GM23248 (cell line): ENCODE data around the gene ARRB1. TPM values are rescaled to one million over a fixed set of nuclear protein-coding genes. Genes with fewer than 3 reads are reported as not detected.

Experiments used
- DNase-seq: peaks from one replicate; pipeline ENCODE4 v3.0.0-alpha.2; 2015
- H2AFZ ChIP-seq: fragments of 200-600 bp; sonication (generic); 2 replicates; pipeline ENCODE4 v1.6.1; 2016; ENCODE audit warnings: antibody characterized with exemption
- H3F3A ChIP-seq: fragments of 200-600 bp; sonication (generic); 2 replicates; pipeline ENCODE4 v1.6.1; 2016; ENCODE audit warnings: mild to moderate bottlenecking, antibody characterized with exemption, mixed run types; ENCODE audit not compliant: insufficient read depth
- H3K27ac ChIP-seq: fragments of 200-600 bp; sonication (generic); 2 replicates; pipeline ENCODE4 v1.5.1; 2016; ENCODE audit warnings: mild to moderate bottlenecking
- H3K27me3 ChIP-seq: fragments of 200-600 bp; sonication (generic); replicated peaks from 2 replicates; pipeline ENCODE4 v1.6.1; 2016; ENCODE audit warnings: mild to moderate bottlenecking; ENCODE audit not compliant: insufficient read depth
- H3K36me3 ChIP-seq: fragments of 200-600 bp; sonication (generic); 2 replicates; pipeline ENCODE4 v1.6.1; 2016; ENCODE audit warnings: low read depth, mild to moderate bottlenecking
- H3K4me1 ChIP-seq: fragments of 200-600 bp; sonication (generic); 2 replicates; pipeline ENCODE4 v1.6.1; 2016; ENCODE audit warnings: mild to moderate bottlenecking; ENCODE audit not compliant: insufficient read depth
- H3K4me2 ChIP-seq: fragments of 200-600 bp; sonication (generic); one replicate; pipeline ENCODE4 v1.6.1; 2016; ENCODE audit warnings: mild to moderate bottlenecking; ENCODE audit not compliant: unreplicated experiment
- H3K4me3 ChIP-seq: fragments of 200-600 bp; sonication (generic); 2 replicates; pipeline ENCODE4 v1.5.1; 2016; ENCODE audit warnings: mild to moderate bottlenecking
- H3K79me2 ChIP-seq: fragments of 200-600 bp; sonication (generic); 2 replicates; pipeline ENCODE4 v1.6.1; 2016; ENCODE audit warnings: mild to moderate bottlenecking; ENCODE audit not compliant: insufficient read depth
- H3K9ac ChIP-seq: fragments of 200-600 bp; sonication (generic); 2 replicates; pipeline ENCODE4 v1.6.1; 2016; ENCODE audit warnings: mild to moderate bottlenecking
- H3K9me2 ChIP-seq: fragments of 200-600 bp; sonication (generic); 2 replicates; pipeline ENCODE4 v1.6.1; 2016; ENCODE audit warnings: mixed run types, mild to moderate bottlenecking, moderate library complexity; ENCODE audit not compliant: insufficient read depth
- H3K9me3 ChIP-seq: fragments of 200-600 bp; sonication (generic); one replicate; pipeline ENCODE4 v1.6.1; 2017; ENCODE audit warnings: low read depth
- H4K20me1 ChIP-seq: fragments of 200-600 bp; sonication (generic); 2 replicates; pipeline ENCODE4 v1.6.0; 2016; ENCODE audit not compliant: insufficient read depth
- EZH2 ChIP-seq: fragments of 200-600 bp; sonication (generic); IDR thresholded peaks from 2 replicates; pipeline ENCODE4 v1.6.1; 2018; ENCODE audit warnings: antibody characterized with exemption, mild to moderate bottlenecking; ENCODE audit not compliant: insufficient read depth, poor library complexity, severe bottlenecking
- EZH2phosphoT487 ChIP-seq: fragments of 200-600 bp; sonication (generic); IDR thresholded peaks from 2 replicates; pipeline ENCODE4 v1.6.1; 2018; ENCODE audit warnings: antibody characterized with exemption, moderate library complexity, mild to moderate bottlenecking, low read depth; ENCODE audit not compliant: insufficient read depth
- WGBS, 2 experiments: methylation state at CpG; one replicate each; pipeline ENCODE4 v1.1.6; 2015 to 2017; ENCODE audit warnings: low lambda C conversion rate in 2 of 2, low coverage in 1 of 2; ENCODE audit errors: missing lambda C conversion rate in 2 of 2; 5-methylcytosine and 5-hydroxymethylcytosine counted together
- in situ Hi-C: fragments of 300-500 bp; cut with MboI; formaldehyde crosslinking; loops from 2 replicates; pipeline ENCODE4 v1.15.0; 2020
- polyA plus RNA-seq: library from polyadenylated mRNA; unstranded; fragments of >200 nt; fragmentation: Nextera tagmentation; extraction: Ambion mirVana; gene quantifications from 2 replicates; pipeline ENCODE4 v1.2.1, GENCODE V29; 2016
- total RNA-seq: library from RNA; depleted of rRNA; stranded (reverse); fragments of >200 nt; shearing (Covaris generic); gene quantifications from 2 replicates; pipeline ENCODE4 v1.2.3, GENCODE V29; 2014

Gene ARRB1
- total and polyA plus RNA-seq, 2 experiments from 2014 or later = 2.0 to 3.1 TPM

DNA sequence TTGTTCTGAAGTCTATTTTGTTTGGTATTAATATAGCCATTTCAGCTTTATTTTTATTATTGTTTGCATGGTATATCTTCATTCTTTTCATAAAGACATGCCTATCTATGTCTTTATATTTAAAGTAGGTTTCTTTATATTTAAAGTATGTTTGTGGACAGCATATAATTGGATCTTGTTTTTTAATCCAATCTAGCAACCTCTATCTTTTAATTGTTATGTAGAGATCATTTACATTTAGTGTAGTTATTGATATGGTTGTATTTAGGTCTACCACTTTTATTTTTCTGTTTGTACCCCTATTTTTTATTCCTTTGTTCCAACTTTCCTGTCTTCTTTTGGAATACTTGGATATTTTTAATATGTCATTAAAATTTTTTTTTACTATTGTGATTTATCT lies 97.1 kb downstream of the ARRB1 start:
- Histone ChIP-seq H3K4me1 (no peaks in the 10 kb centered on the region), H3K4me3 (no peak overlapping the region), H3K79me2 (no peaks in the 10 kb centered on the region), H3K9ac (no peak overlapping the region), H4K20me1 (no peaks in the 10 kb centered on the region), H3K9me2 (no peaks in the 10 kb centered on the region), H3K36me3 (no peaks in the 10 kb centered on the region), H3K4me2 (no peak overlapping the region), H3K27ac (no peak overlapping the region), H3K27me3 (peaks cover 31% of the 10 kb centered on the region; the same call in 1 of the 2 replicates), H2AFZ (no peak overlapping the region), H3F3A (no peaks in the 10 kb centered on the region), H3K9me3 (no peaks in the 10 kb centered on the region)
- in situ Hi-C loops = no loop called here
- DNase-seq = no peak
- TF ChIP-seq EZH2 = no peak
- TF ChIP-seq EZH2phosphoT487 = no peak

GRCh38 chr11:75249704-75250103 lies 101.8 kb downstream of the ARRB1 start:
- H3K27me3 ChIP-seq = peaks cover 15% of the 10 kb centered on the region
- TF ChIP-seq EZH2 = no peak
- no peak for TF ChIP-seq EZH2phosphoT487
- no peaks in the 10 kb centered on the region for H3K9me3 ChIP-seq
- H3K4me1 ChIP-seq = no peaks in the 10 kb centered on the region
- H3K79me2 ChIP-seq = no peaks in the 10 kb centered on the region
- H3K36me3 ChIP-seq = no peaks in the 10 kb centered on the region
- H3K4me2 ChIP-seq = no peak overlapping the region
- H3K9ac ChIP-seq = no peak overlapping the region
- H2AFZ ChIP-seq = no peak overlapping the region
- no peak overlapping the region for H3K27ac ChIP-seq
- H3K9me2 ChIP-seq = no peaks in the 10 kb centered on the region
- 11 to 16% methylated on average over 3 of the region's 3 CpGs for WGBS, 2 experiments
- H3F3A ChIP-seq = no peaks in the 10 kb centered on the region
- no peaks in the 10 kb centered on the region for H4K20me1 ChIP-seq
- no peak for DNase-seq
- in situ Hi-C loops = loop anchor here (10.0 kb wide), 1 partner anchor 115 kb away; no protein-coding TSS in a partner anchor
- H3K4me3 ChIP-seq = no peak overlapping the region

GRCh38 chr11:75248924-75249256 lies 102.6 kb downstream of the ARRB1 start:
- H3K27me3 ChIP-seq = peaks cover 19% of the 10 kb centered on the region
- no peak overlapping the region for H3K27ac ChIP-seq
- no peaks in the 10 kb centered on the region for H3F3A ChIP-seq
- TF ChIP-seq EZH2 (no peak), EZH2phosphoT487 (no peak)
- no peak for DNase-seq
- H3K9ac ChIP-seq = no peak overlapping the region
- in situ Hi-C loops = loop anchor here (10.0 kb wide), 1 partner anchor 114 kb away; no protein-coding TSS in a partner anchor
- no peaks in the 10 kb centered on the region for H3K9me3 ChIP-seq
- 28 to 32% methylated on average over 11 of the region's 11 CpGs for WGBS, 2 experiments
- H3K9me2 ChIP-seq = no peaks in the 10 kb centered on the region
- H4K20me1 ChIP-seq = no peaks in the 10 kb centered on the region
- no peak overlapping the region for H2AFZ ChIP-seq
- H3K36me3 ChIP-seq = no peaks in the 10 kb centered on the region
- no peaks in the 10 kb centered on the region for H3K4me1 ChIP-seq
- no peak overlapping the region for H3K4me2 ChIP-seq
- H3K79me2 ChIP-seq = no peaks in the 10 kb centered on the region
- H3K4me3 ChIP-seq = no peak overlapping the region

DNA sequence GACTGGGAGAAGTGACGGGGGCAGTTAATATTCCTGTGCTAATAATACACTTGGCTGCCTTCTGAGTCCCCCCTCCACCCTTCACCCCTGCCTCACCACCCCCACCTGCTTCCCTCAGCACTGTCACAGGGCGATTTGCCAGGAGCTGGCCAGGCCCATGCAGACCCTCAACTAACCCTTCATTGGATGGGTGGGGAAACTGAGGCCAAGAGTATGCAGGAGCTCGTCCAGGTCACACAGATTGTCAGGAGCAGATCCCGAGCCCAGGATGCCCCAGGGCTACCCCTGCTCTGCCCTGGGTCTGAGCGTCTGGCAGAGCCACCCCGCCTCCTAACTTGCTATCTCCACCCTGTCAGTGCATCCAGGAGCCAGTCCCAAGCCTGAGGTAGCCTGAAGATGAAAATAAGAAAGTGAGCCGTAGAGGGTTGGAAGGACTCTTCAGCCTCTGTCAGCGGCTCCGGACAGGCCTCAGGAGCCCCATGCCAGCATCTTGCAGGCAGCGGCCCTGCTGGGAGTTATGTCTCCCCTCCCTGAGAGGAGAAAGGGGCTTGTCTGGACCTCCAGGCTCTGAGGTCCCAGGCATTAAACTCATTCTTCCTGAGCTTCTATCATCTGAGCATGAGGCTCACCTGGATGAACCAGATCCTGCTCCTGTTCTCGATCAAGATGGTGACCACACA lies 104.7 kb downstream of the ARRB1 start:
- in situ Hi-C loops = loop anchor here (10.0 kb wide), 1 partner anchor 112 kb away; no protein-coding TSS in a partner anchor
- Histone ChIP-seq H3K4me1 (no peaks in the 10 kb centered on the region), H3K27me3 (peaks cover 37% of the 10 kb centered on the region), H2AFZ (no peak overlapping the region), H3K79me2 (no peaks in the 10 kb centered on the region), H3K36me3 (no peaks in the 10 kb centered on the region), H3K4me2 (no peak overlapping the region), H3F3A (no peaks in the 10 kb centered on the region), H4K20me1 (no peaks in the 10 kb centered on the region), H3K9ac (no peak overlapping the region), H3K9me3 (no peaks in the 10 kb centered on the region), H3K9me2 (no peaks in the 10 kb centered on the region), H3K4me3 (no peak overlapping the region), H3K27ac (no peak overlapping the region)
- TF ChIP-seq EZH2phosphoT487 (no peak), EZH2 (no peak)
- WGBS, 2 experiments = 56 to 57% methylated on average over 11 of the region's 11 CpGs
- DNase-seq = no peak
